Measurements from ENCODE around the gene TBX21. TPM values are rescaled to one million over a fixed set of nuclear protein-coding genes. Genes with fewer than 3 reads are reported as not detected.
A peak's percentile ranks its signal among the peaks of the same experiment; 100 is the strongest.

Gene TBX21
- total and polyA plus RNA-seq, 9 of the 15 experiments (the other 6 are each of a cell fraction or from before 2014, with no cell fraction given): 0.07 TPM; not detected in 8

GRCh38 chr17:47714773-47715396 lies 18.2 kb upstream of the TBX21 start:
- H3K4me1 ChIP-seq (replicated peaks in 1 of 2; ENCODE audit: control insufficient read depth in 2 of 2, insufficient read depth in 2 of 2, low read length in 2 of 2): peaks cover 16 to 44% of the 10 kb centered on the region in 2 experiments
- H2AFZ ChIP-seq (ENCODE audit: low read depth, low read length): no peak overlapping the region
- ATAC-seq (no peak), FAIRE-seq (no peak), DNase-seq (ENCODE audit: extremely low read depth in 1 of 4, low spot score in 3 of 4) (no peak)
- no peaks in the 10 kb centered on the region; the same call in none of the 2 replicates for H4K20me1 ChIP-seq (replicated peaks; ENCODE audit: control insufficient read depth, insufficient read depth, low read length)
- ChIA-PET CTCF (ENCODE audit: low intra/inter-chr PET ratio) (no interaction called here), POLR2A (interaction anchor here (0.8 to 1.6 kb wide), 2 partner anchors 8 to 12 kb away, joined by 3 to 7 read pairs; no protein-coding TSS in a partner anchor)
- no peak overlapping the region for H3K27ac ChIP-seq (ENCODE audit: extremely low read depth, low read depth, low read length)
- intact Hi-C loops (cut with micrococcal nuclease) (no loop called here), in situ Hi-C loops (cut with MboI) (no loop called here)
- peaks cover 6% of the 10 kb centered on the region; the same call in 1 of the 3 replicates for H3K36me3 ChIP-seq (ENCODE audit: control insufficient read depth, insufficient read depth, low read length)
- H3K9ac ChIP-seq (ENCODE audit: insufficient read depth in 1 of 2, low read depth in 2 of 2, low read length in 2 of 2): no peak overlapping the region
- H3K9me1 ChIP-seq (ENCODE audit: control insufficient read depth, insufficient read depth, low read length): no peaks in the 10 kb centered on the region
- 11% methylated on average over 5 of the region's 6 CpGs for WGBS (ENCODE audit: insufficient coverage, low coverage, missing lambda C conversion rate)
- H3K27me3 ChIP-seq (ENCODE audit: control insufficient read depth in 2 of 2, insufficient read depth in 2 of 2, low read length in 2 of 2): peaks cover 17 to 55% of the 10 kb centered on the region in 2 experiments; a peak in 4 of 5 replicates
- no peak overlapping the region for H3K4me2 ChIP-seq (ENCODE audit: insufficient read depth, low read length)
- H3K9me3 ChIP-seq (replicated peaks; ENCODE audit: control insufficient read depth, insufficient read depth, low read depth, low read length): no peaks in the 10 kb centered on the region
- no peak overlapping the region for H3K4me3 ChIP-seq
- BruUV-seq (replicated peaks): no TSS peak
- TF ChIP-seq ATF4 (CRISPR knock-in tag; IDR thresholded peaks at IDR 0.05) (no peak), KDM1A (IDR thresholded peaks at IDR 0.05) (peak in 1 of 2 experiments; percentile 54; a peak in 1 of 4 replicates)
- no peaks in the 10 kb centered on the region for H3K79me2 ChIP-seq (ENCODE audit: control insufficient read depth, insufficient read depth, low read length)

DNA sequence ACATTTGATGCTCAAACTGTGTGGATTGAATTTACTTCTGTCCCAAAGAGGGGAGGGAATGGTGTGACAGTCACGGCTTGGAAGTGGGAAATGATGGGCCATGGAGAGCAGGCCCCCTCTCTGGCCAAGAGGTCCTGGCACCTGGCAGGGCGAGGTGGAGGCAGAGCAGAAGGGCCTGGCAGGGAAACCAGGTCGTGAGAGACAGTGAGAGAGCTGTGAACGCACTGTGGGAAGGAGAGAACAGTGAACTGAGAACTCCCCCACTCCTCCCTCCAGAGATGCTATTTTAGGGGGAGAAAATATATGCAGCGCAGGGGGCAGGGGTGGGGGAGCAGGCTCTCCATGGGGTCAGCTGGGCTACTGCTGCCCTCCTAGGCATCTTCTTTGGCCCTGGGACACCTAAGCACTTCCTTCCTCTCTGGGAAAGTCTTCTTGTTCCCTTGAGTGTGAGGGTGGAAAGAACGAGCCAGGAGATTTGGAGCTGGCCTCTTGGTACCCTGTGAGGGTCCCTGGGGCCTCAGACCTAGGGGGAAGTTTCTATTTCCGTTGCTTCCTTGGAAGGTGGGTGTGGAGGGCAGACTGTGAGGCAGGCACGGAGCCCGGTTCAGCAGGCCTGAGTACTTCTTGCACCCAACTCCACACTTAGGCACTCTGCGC lies 17.2 kb upstream of the TBX21 start:
- intact Hi-C loops (cut with micrococcal nuclease): no loop called here
- no peak overlapping the region for H2AFZ ChIP-seq (ENCODE audit: low read depth, low read length)
- WGBS (ENCODE audit: insufficient coverage, low coverage, missing lambda C conversion rate): 4% methylated on average over 9 of the region's 10 CpGs
- POLR2A ChIA-PET: interaction anchor here (0.6 to 1.6 kb wide), 3 partner anchors 9 to 226 kb away, joined by 3 to 7 read pairs (median 3); partner anchors contain the start of gene PNPO
- BruUV-seq (replicated peaks): no TSS peak
- no peaks in the 10 kb centered on the region for H3K36me3 ChIP-seq (ENCODE audit: control insufficient read depth, insufficient read depth, low read length)
- no peaks in the 10 kb centered on the region for H3K9me3 ChIP-seq (replicated peaks; ENCODE audit: control insufficient read depth, insufficient read depth, low read depth, low read length)
- FAIRE-seq (no peak), ATAC-seq (no peak), DNase-seq (ENCODE audit: extremely low read depth in 1 of 4, low spot score in 3 of 4) (no peak)
- peaks cover 3% of the 10 kb centered on the region for H4K20me1 ChIP-seq (replicated peaks; ENCODE audit: control insufficient read depth, insufficient read depth, low read length)
- CTCF ChIA-PET (ENCODE audit: low intra/inter-chr PET ratio): no interaction called here
- no peaks in the 10 kb centered on the region for H3K9me1 ChIP-seq (ENCODE audit: control insufficient read depth, insufficient read depth, low read length)
- no peak overlapping the region for H3K4me3 ChIP-seq
- H3K27ac ChIP-seq (ENCODE audit: extremely low read depth, low read depth, low read length): no peak overlapping the region
- peaks cover 25 to 49% of the 10 kb centered on the region in 2 experiments for H3K4me1 ChIP-seq (replicated peaks in 1 of 2; ENCODE audit: control insufficient read depth in 2 of 2, insufficient read depth in 2 of 2, low read length in 2 of 2)
- no peak overlapping the region for H3K4me2 ChIP-seq (ENCODE audit: insufficient read depth, low read length)
- in situ Hi-C loops (cut with MboI): no loop called here
- H3K9ac ChIP-seq (ENCODE audit: insufficient read depth in 1 of 2, low read depth in 2 of 2, low read length in 2 of 2): 0 out of 4 replicates have a peak overlapping the region, but pooled peaks of 1 of the 2 experiments have one; percentile 19
- no peaks in the 10 kb centered on the region for H3K79me2 ChIP-seq (ENCODE audit: control insufficient read depth, insufficient read depth, low read length)
- peaks cover 19 to 64% of the 10 kb centered on the region in 2 experiments; a peak in 4 of 5 replicates for H3K27me3 ChIP-seq (ENCODE audit: control insufficient read depth in 2 of 2, insufficient read depth in 2 of 2, low read length in 2 of 2)
- TF ChIP-seq SLC30A9 (CRISPR knock-in tag; IDR thresholded peaks at IDR 0.05): no peak
- TF ChIP-seq ZNF398 (CRISPR knock-in tag; IDR thresholded peaks at IDR 0.05): no peak
- TF ChIP-seq RBM39 (optimal IDR thresholded peaks at IDR 0.05; ENCODE audit: low read depth, low read length): no peak
- TF ChIP-seq IRF2 (CRISPR knock-in tag; IDR thresholded peaks at IDR 0.05): no peak
- no peak for TF ChIP-seq ZNF586 (CRISPR knock-in tag; conservative IDR thresholded peaks at IDR 0.05)

Measured in K562 (cell line).